GM12878 (cell line): ENCODE measurements around the gene HINT1. TPM values are rescaled to one million over a fixed set of nuclear protein-coding genes. Genes with fewer than 3 reads are reported as not detected.

Experiments
- CHD2 ChIP-seq: IDR thresholded peaks from 2 replicates; pipeline ENCODE4 v1.6.1; 2011; ENCODE audit warnings: low read depth, low read length, improper control_type of control experiment, borderline replicate concordance
- CREB1 ChIP-seq: IDR thresholded peaks from 2 replicates; pipeline ENCODE4 v1.6.1; 2012; ENCODE audit warnings: low read depth, mild to moderate bottlenecking, inconsistent platforms
- CUX1 ChIP-seq: IDR thresholded peaks from 2 replicates; pipeline ENCODE4 v1.6.1; 2012; ENCODE audit warnings: improper control_type of control experiment, low read depth, low read length; ENCODE audit not compliant: insufficient replicate concordance
- ELK1 ChIP-seq: IDR thresholded peaks from 2 replicates; pipeline ENCODE4 v1.6.1; 2012; ENCODE audit warnings: low read depth, low read length, improper control_type of control experiment
- MYC ChIP-seq: IDR thresholded peaks from 2 replicates; pipeline ENCODE4 v1.6.1; 2011; ENCODE audit warnings: mild to moderate bottlenecking, low read length, moderate library complexity, inconsistent platforms; ENCODE audit not compliant: insufficient read depth, insufficient replicate concordance, insufficient read length, severe bottlenecking
- RCOR1 ChIP-seq: conservative IDR thresholded peaks from 2 replicates; pipeline ENCODE4 v1.6.1; 2012; ENCODE audit warnings: low read depth, low read length, improper control_type of control experiment
- TAF1 ChIP-seq: IDR thresholded peaks from 2 replicates; pipeline ENCODE4 v1.6.1; 2011; ENCODE audit warnings: mild to moderate bottlenecking, low read depth, low read length, borderline replicate concordance
- ZBTB40 ChIP-seq: fragments of 450-650 bp; IDR thresholded peaks from 2 replicates; pipeline ENCODE4 v1.6.1; 2016; ENCODE audit warnings: mild to moderate bottlenecking, moderate library complexity, borderline replicate concordance
- polyA plus RNA-seq, 11 experiments: library from polyadenylated mRNA; depleted of rRNA in 4 of 11; unstranded in 6 of 11; stranded (reverse) in 5 of 11; fragments of >200 nt; fragmentation: Nextera tagmentation in 4 of 11; fragmentation: Illumina TruSeq in 1 of 11; extraction: Ambion mirVana in 4 of 11; extraction: Trizol in 1 of 11; gene quantifications; 1 replicate in 1 of 11; 2 replicates in 10 of 11; pipeline versions ENCODE4 v1.2.1 to v1.2.3, GENCODE V29; 2011 to 2016; ENCODE audit warnings: inconsistent platforms in 2 of 11, missing spikeins in 2 of 11, low read depth in 1 of 11
- total RNA-seq, 4 experiments: library from RNA; depleted of rRNA in 3 of 4; stranded (reverse); fragments of >200 nt in 3 of 4; fragmentation: Illumina TruSeq in 1 of 4; extraction: Trizol in 1 of 4; gene quantifications; 2 replicates each; pipeline versions ENCODE4 v1.2.1 to v1.2.3, GENCODE V29; 2013 to 2021

Gene HINT1
- total and polyA plus RNA-seq, 10 of the 15 experiments (the other 5 are each of a cell fraction or from before 2014, with no cell fraction given), result 253 to 997 (median 562) TPM

DNA sequence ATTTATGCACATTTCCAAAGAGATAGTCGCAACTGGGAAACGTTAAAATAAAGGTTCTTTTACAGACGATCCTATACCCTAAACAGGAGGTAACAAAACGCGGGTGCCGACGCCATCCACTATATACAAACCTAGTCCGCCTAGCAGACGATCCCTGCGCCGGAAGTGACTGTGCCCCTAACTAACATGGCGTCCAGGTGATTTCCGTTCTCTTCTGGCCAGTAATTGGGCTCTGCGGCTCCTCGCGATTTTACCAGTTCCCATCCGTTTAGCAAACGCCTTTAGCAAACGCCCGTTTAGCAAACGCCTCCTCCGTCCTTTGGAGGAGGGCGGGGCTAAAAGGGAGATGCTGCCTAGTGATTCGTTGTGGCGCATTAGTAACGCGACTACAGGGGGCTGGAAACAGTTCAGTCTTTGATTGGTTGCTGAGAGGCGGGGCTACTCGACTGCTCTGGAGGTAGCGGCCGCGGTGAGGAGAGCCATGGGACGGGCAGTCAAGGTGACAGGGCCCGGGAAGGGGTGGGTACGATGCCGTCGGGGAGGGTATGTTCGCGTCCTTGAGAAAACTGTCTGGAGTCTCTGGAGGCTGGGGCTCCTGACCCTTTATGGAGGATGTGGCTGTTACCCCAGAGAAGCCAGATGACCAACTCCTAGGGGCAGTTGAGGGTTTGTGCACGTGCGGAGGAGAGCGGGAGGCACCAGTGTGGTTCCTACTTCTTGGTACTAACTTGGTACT is 5.7 kb upstream of the HINT1 start, which contains the start of gene LYRM7 (continued):
- TF ChIP-seq ZBTB40 (peak; percentile 97), MYC (peak; percentile 63), TAF1 (no peak), CUX1 (no peak), ELK1 (0 out of 2 replicates have a peak, but pooled peaks have one; percentile 46), RCOR1 (peak; percentile 94), CREB1 (peak; percentile 96), CHD2 (peak; percentile 99)
